CD4-positive, alpha-beta T cell treated with Interferon gamma for 1 hour (primary cell): ENCODE data around the gene DIP2B.

Experiments used
- DNase-seq: peaks from one replicate; pipeline ENCODE4 v3.0.0-alpha.2; 2020

DIP2B gene

GRCh38 chr12:50615145-50615906, 110.5 kb downstream of the DIP2B start:
- DNase-seq, result no peak

- no peak for DNase-seq
Observed at GRCh38 chr12:50615907-50616296, 111.1 kb downstream of the DIP2B start.

- no peak for DNase-seq
Observed at GRCh38 chr12:50617657-50618056, 112.9 kb downstream of the DIP2B start.

- DNase-seq, result no peak
Observed at GRCh38 chr12:50618864-50619609, 114.3 kb downstream of the DIP2B start.

GRCh38 chr12:50619610-50619958, 114.8 kb downstream of the DIP2B start:
- DNase-seq, result no peak

- DNase-seq, result no peak
Observed at GRCh38 chr12:50620109-50620977, 115.6 kb downstream of the DIP2B start.

GRCh38 chr12:50620978-50621360, 116.2 kb downstream of the DIP2B start:
- no peak for DNase-seq

GRCh38 chr12:50621399-50622300, 116.9 kb downstream of the DIP2B start:
- no peak for DNase-seq

- no peak for DNase-seq
Observed at GRCh38 chr12:50625029-50625925, 120.5 kb downstream of the DIP2B start.

- no peak for DNase-seq
Observed at GRCh38 chr12:50626026-50626425, 121.2 kb downstream of the DIP2B start.

GRCh38 chr12:50627491-50627890, 122.7 kb downstream of the DIP2B start:
- DNase-seq, result no peak

- DNase-seq, result no peak
Observed at GRCh38 chr12:50628394-50628793, 123.6 kb downstream of the DIP2B start.

- no peak for DNase-seq
Observed at GRCh38 chr12:50633955-50634354, 129.2 kb downstream of the DIP2B start.

- DNase-seq, result no peak
Observed at GRCh38 chr12:50634379-50634778, 129.6 kb downstream of the DIP2B start.

GRCh38 chr12:50635364-50635763, 130.6 kb downstream of the DIP2B start:
- DNase-seq, result no peak

- no peak for DNase-seq
Observed at GRCh38 chr12:50635857-50636256, 131.1 kb downstream of the DIP2B start.

- DNase-seq, result no peak
Observed at GRCh38 chr12:50636505-50636904, 131.7 kb downstream of the DIP2B start.

- DNase-seq, result no peak
Observed at GRCh38 chr12:50637870-50638481, 133.2 kb downstream of the DIP2B start.

- no peak for DNase-seq
Observed at GRCh38 chr12:50638482-50638880, 133.7 kb downstream of the DIP2B start.

GRCh38 chr12:50639721-50640120, 134.9 kb downstream of the DIP2B start:
- no peak for DNase-seq
